ENCODE measurements around the gene CDH24. TPM values are rescaled to one million over a fixed set of nuclear protein-coding genes. Genes with fewer than 3 reads are reported as not detected.

Gene CDH24
- total and polyA plus RNA-seq, 2 donors from 2014 or later, result 5.1 to 5.4 TPM

- intact Hi-C loops (cut with DNase I), result loop anchor here (5.0 kb wide), 1 partner anchor 69 kb away; no protein-coding TSS in a partner anchor
- Histone ChIP-seq H3K27ac (ENCODE audit: low read depth in 2 of 2, low read length in 2 of 2) (no peak overlapping the region), H3K4me1 (ENCODE audit: control insufficient read depth in 2 of 3, insufficient read depth in 2 of 3, low read depth in 1 of 3, low read length in 3 of 3) (peaks cover 0 to 8% (median 4%) of the 10 kb centered on the region in 3 donors), H3K27me3 (ENCODE audit: control insufficient read depth, insufficient read depth, low read length) (no peaks in the 10 kb centered on the region), H3K9ac (ENCODE audit: low read length in 3 of 3) (peak overlapping the region in 2 of 3 donors; percentile 19 to 62), H3K36me3 (ENCODE audit: control insufficient read depth in 2 of 3, insufficient read depth in 3 of 3, low read length in 3 of 3) (peaks cover 7 to 21% (median 14%) of the 10 kb centered on the region in 3 donors), H3K9me3 (ENCODE audit: control insufficient read depth in 2 of 3, insufficient read depth in 1 of 3, low read length in 3 of 3) (no peaks in the 10 kb centered on the region), H3K4me3 (ENCODE audit: low read length in 3 of 3) (peak overlapping the region in 2 of 3 donors; percentile 26 to 85)
- TF ChIP-seq CTCF (IDR thresholded peaks at IDR 0.05; ENCODE audit: borderline replicate concordance, extremely low read depth, insufficient read depth), result peak; percentile 47
- DNase-seq (peak; percentile 62 to 82 (median 73)), FAIRE-seq (no peak)
These were observed 970 bp downstream of the CDH24 start for GRCh38 chr14:23056145-23056955.

GRCh38 chr14:23055621-23056144 is 1.6 kb downstream of the CDH24 start:
- Histone ChIP-seq H3K27ac (ENCODE audit: low read depth in 2 of 2, low read length in 2 of 2) (no peak overlapping the region), H3K4me1 (ENCODE audit: control insufficient read depth in 2 of 3, insufficient read depth in 2 of 3, low read depth in 1 of 3, low read length in 3 of 3) (peaks cover 0 to 8% (median 4%) of the 10 kb centered on the region in 3 donors), H3K9me3 (ENCODE audit: control insufficient read depth in 2 of 3, insufficient read depth in 1 of 3, low read length in 3 of 3) (no peaks in the 10 kb centered on the region), H3K27me3 (ENCODE audit: control insufficient read depth, insufficient read depth, low read length) (no peaks in the 10 kb centered on the region), H3K9ac (ENCODE audit: low read length in 3 of 3) (no peak overlapping the region), H3K4me3 (ENCODE audit: low read length in 3 of 3) (no peak overlapping the region), H3K36me3 (ENCODE audit: control insufficient read depth in 2 of 3, insufficient read depth in 3 of 3, low read length in 3 of 3) (peaks cover 3 to 15% (median 9%) of the 10 kb centered on the region in 3 donors)
- TF ChIP-seq CTCF (IDR thresholded peaks at IDR 0.05; ENCODE audit: borderline replicate concordance, extremely low read depth, insufficient read depth), result no peak
- peak in 4 of 5 donors; percentile 35 to 72 (median 55) for DNase-seq
- intact Hi-C loops (cut with DNase I), result loop anchor here (5.0 kb wide), 1 partner anchor 68 kb away; no protein-coding TSS in a partner anchor
- no peak for FAIRE-seq

GRCh38 chr14:23055147-23055550 is 2.2 kb downstream of the CDH24 start:
- no peak for TF ChIP-seq CTCF (IDR thresholded peaks at IDR 0.05; ENCODE audit: borderline replicate concordance, extremely low read depth, insufficient read depth)
- Histone ChIP-seq H3K36me3 (ENCODE audit: control insufficient read depth in 2 of 3, insufficient read depth in 3 of 3, low read length in 3 of 3) (peaks cover 2 to 10% (median 7%) of the 10 kb centered on the region in 3 donors), H3K27ac (ENCODE audit: low read depth in 2 of 2, low read length in 2 of 2) (no peak overlapping the region), H3K9ac (ENCODE audit: low read length in 3 of 3) (no peak overlapping the region), H3K4me3 (ENCODE audit: low read length in 3 of 3) (no peak overlapping the region), H3K4me1 (ENCODE audit: control insufficient read depth in 2 of 3, insufficient read depth in 2 of 3, low read depth in 1 of 3, low read length in 3 of 3) (peaks cover 0 to 8% (median 4%) of the 10 kb centered on the region in 3 donors), H3K9me3 (ENCODE audit: control insufficient read depth in 2 of 3, insufficient read depth in 1 of 3, low read length in 3 of 3) (no peaks in the 10 kb centered on the region), H3K27me3 (ENCODE audit: control insufficient read depth, insufficient read depth, low read length) (no peaks in the 10 kb centered on the region)
- peak in 1 of 5 donors; percentile 49 for DNase-seq
- intact Hi-C loops (cut with DNase I), result loop anchor here (5.0 kb wide), 1 partner anchor 68 kb away; no protein-coding TSS in a partner anchor
- FAIRE-seq, result no peak

All from kidney (tissue), 14 donors.